NCI-H2029 (cell line): Measurements from ENCODE around the gene GPR17.

Experiments used
- DNase-seq: peaks from one replicate; lab custom pipeline; 2025; lab: John Stamatoyannopoulos, UW

GPR17 gene

GRCh38 chr2:127614731-127615130, 31.2 kb upstream of the GPR17 start:
- no peak for DNase-seq

DNA sequence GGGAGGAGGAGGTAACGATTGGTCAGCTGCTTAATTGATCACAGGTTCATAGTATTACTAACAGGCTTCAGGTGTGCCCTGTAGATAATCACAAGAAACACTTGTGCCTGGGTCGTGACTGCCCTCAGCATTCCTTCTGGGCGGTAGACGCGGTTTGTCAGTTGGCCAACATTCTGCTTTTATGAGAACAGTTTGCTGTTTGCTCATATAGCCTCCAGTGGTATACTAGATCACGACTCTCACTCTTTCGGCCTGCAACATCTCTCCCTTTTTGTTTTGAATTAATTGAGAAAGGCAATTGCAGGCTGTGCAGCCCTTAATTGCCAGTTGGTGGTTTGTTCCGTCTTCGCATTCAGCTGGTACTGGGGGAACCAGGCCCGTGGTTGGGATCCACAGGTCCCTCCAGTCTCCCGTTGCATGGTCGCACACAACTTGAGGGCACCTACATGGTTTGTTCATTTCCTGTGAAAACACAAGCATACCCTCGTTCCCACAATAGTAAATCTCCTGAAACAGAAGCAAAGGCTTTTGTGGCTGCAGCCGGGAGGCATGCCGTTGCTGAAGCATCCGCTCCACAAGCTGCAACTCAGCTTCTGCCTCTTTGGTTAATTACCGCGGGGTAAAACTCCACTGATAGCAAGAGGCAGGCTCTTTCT, 30.3 kb upstream of the GPR17 start:
- no peak for DNase-seq

GRCh38 chr2:127618551-127619202, 27.3 kb upstream of the GPR17 start:
- DNase-seq: no peak

DNA sequence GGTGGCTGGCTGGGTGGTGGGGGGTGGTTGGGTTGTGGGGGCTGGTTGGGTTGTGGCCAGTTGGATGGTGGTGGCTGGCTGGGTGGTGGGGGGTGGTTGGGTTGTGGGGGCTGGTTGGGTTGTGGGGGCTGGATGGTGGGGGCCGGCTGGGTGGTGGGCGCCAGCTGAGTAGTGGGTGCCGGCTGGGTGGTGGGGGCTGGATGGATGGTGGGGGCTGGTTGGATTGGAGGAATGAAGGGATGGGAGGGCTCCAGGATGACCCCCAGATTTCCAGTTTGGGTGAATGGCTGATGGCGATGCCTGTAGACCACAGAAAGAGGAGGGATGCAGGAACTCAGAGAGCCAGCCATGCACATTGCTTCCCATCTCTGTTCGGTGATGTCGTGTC, 26.8 kb upstream of the GPR17 start:
- no peak for DNase-seq

DNA sequence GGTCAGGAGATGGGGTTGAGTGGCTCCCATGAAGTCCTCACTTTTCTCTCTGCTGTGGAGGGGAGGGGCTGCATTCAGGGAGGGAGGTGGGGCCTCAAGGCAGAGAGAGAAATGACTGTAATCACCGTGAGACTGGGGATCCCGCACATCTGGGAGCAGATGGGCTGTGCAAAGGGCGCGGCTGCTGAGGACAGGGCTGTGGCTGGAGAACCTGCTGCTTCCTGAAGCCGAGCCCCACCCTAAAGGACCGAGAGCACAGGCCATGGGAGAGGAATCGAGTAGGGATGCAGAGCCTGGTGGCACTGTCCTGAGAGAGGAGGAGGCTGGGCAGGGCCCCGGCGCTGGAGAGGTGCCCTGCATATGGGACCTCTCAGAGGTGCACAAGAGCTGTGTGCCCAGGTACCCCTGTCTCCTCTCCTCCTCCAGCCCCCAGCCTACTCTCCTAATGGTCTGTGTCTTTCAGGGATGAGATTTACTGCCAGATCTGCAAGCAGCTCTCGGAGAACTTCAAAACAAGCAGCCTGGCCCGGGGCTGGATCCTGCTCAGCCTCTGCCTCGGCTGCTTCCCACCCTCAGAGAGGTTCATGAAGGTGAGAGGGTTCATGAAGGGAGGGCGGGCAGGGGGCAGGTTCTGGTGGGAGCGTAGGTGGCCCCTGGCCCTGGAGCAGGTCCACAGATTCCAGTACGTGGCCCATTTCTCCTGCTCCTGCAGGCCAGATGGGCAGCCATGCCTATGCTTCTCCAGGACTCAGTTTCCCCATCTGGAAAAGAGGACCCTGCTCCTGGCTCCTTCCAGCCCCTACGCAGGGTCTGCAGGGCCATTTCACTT, 25.9 kb upstream of the GPR17 start:
- DNase-seq: no peak

- no peak for DNase-seq
Observed at GRCh38 chr2:127620866-127621265, 25.1 kb upstream of the GPR17 start.

DNA sequence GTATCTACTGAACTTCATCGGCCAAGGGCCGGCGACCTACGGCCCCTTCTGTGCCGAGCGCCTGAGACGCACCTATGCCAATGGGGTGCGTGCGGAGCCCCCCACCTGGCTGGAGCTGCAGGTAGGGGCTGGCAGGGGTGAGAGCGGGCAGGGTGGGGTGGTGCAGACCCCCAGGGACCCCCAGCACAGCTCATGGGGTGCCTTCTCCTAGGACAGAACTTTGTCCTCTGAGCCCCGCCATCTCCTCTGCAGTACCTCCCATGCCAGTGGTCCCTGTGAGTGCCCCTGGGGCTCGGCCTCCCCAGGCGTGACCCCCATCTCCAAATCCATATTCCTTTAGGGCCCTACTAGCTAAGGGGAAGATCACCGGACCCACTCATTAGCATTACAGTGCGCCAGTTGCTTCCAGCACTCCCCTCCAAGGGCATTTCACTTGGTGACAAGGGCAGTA, 23.9 kb upstream of the GPR17 start:
- DNase-seq: no peak

DNA sequence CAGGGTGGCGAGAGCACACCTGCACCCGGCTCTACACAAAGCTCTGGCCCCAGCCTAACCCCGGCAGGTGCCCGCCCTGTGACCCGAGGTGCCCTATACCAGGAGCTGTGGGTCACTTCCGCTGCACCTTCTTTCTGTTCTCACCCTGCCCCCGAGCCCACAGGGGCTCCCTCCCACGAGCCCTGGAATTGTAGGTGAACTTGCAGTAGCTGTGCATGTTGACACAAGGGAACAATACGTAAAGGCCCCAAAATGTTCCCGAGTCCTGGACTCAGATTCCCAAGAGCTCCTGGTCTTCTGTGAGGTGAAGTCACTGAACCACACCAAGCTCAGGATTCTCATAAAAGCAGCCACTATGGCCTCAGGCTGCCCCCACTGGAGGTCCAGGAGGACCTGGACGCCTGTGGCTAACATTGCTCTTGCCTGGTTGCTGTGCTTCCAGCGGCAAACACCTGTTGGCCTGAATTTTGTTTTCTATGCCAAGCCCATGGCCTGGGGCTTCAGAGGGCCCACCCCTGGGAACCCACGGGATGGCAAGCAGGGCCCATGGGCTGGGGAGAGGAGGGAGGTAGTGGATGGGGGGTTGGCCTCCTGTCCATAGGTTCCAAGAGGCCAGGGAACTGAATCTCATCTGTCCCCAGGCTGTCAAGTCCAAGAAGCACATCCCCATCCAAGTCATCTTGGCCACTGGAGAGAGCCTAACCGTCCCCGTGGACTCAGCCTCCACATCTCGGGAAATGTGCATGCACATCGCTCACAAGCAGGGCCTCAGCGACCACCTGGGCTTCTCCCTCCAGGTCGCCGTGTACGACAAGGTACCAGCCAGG, 23.2 kb upstream of the GPR17 start:
- no peak for DNase-seq

GRCh38 chr2:127623388-127624319, 22.3 kb upstream of the GPR17 start:
- DNase-seq: no peak

DNA sequence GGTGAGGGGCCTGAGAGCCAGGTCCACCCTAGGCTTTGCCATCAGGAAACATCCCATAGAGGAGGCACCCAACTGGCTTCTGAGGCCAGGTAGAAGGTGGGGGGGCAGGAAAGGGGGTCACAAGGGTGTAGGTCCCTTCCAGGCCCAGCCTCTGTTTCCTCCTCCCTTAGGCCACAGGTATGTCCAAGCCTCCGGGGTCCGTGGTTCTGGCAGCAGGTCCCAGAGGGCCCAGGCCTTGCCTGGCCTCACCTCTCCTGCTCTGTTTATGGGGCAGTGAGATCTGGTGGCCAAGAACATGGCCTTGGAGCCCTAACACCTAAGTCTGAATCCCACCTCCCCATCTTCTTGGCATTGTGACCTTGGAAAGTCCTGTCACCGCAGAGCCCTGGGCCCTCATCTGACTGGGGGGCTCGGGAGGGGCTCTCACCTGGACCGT, 21.6 kb upstream of the GPR17 start:
- no peak for DNase-seq

DNA sequence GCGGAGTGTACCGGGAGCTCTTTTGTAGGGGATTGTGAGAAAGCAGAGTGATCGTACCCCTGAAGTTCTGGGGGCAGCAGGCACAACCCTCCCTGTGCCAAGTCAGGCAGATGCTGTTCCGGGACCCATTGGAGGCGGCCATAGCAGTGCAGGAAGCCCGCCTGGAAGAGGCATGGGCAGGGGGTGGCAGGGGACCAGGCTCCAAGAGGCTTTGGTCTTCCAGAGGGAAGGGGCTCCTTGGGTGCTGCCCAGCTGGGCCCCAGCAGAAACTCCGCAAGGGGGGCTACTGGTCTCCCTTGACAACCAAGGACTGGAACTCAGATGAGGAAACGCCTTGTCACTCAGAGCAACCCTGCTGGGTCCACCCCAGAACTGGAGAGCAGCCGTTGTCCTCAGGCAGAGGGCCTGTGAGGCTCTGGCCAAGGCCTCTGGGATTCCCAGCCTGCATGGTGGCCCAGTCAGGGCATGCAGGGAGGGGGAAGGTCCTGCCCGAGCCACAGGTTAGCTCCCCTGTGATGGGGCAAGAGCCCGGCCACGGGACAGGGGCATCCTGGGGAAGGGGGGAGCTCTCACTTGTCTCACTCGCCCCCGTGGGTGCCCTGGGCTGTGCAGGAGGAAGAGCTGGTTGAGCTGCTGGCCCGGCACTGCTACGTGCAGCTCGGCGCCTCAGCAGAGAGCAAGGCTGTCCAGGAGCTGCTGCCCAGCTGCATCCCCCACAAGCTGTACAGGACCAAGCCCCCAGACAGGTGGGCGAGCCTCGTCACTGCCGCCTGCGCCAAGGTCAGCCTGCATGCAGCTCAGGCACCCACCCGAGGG, 21.0 kb upstream of the GPR17 start:
- DNase-seq: no peak

DNA sequence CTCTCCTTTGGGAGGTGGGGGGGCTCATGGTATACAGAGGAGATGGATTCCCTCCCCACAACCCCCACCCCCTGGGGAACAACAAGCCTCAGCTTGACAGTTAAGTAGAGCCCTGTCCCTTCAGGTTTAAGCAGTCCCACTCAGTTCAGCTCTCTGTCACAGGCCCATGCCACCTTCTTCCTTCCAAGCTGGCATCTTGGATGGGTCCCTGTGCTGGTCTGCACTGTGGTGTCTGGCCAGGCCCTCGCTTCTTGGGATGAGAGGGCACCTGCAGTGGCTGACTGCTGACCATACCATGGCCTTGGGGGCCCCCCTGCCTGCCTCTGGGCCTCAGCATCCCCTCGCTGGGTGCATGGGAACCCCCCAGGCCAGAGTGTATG, 20.4 kb upstream of the GPR17 start:
- no peak for DNase-seq

GRCh38 chr2:127626175-127626574, 19.8 kb upstream of the GPR17 start:
- DNase-seq: no peak

DNA sequence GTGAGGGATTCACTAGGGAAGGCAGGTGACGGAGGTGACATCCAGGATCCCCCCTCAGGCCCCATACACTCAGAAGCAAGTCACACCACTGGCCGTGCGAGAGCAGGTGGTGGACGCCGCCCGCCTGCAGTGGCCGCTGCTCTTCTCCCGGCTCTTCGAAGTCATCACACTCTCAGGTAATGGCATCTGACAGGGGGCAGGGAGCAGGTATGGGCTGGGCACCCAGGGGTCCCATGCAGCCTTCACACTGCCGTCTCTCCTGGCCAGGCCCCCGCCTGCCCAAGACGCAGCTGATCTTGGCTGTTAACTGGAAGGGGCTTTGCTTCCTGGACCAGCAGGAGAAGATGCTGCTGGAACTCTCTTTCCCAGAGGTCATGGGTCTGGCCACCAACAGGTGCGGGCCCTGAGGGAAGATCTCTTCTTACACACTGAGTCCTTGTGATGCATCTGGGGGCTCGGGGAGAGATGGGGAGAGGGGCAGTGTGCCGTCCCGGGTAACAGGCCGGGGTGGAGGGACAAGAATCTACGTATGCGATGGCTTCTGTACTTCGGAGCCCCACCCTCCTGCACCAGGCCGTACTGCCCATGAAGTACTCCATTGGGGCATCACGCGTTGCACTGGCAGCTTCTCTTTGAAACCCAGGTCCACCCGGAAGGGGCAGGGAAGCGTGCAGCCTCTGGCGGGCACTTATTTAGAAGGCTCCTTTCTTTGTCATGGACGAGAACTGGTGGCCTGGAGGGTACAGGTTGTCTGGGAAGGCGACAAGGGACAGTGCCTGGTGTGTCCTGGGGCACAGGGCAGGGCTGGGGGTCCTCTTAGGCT, 18.8 kb upstream of the GPR17 start:
- no peak for DNase-seq

DNA sequence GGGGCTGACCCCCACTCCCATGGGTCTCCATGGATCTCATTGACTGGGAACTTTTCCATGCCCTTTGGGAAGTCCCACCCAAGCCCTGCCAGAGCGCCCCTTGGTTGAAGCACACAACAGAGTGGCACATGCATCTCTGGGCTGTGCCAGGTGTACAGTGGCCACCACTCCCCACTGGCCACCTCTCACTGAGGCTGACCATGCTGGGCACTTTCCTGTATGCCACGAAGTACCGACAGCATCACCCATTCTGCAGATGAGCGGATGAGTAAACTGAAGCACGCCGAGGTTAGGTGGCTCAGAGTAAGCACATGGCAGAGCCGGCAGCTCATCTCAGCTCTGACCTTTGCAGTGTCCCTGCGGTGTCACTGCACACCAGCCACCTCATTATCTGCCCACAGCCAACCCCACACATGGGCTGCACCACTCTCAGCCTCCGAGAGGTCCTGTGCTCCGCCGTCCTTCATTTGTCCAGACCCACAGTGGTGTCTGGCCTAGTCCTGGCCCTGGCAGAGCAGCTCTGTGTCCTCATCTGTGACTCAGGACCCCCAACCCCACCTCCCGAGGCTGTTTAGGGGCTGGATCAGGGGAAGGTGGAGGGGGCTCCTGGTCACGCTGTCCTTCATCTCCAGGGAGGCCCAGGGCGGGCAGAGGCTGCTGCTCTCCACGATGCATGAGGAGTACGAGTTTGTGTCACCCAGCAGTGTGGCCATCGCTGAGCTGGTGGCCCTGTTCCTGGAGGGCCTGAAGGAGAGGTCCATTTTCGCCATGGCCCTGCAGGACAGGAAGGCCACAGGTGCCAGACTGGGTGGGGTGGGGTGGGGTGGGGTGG, 18.0 kb upstream of the GPR17 start:
- no peak for DNase-seq

DNA sequence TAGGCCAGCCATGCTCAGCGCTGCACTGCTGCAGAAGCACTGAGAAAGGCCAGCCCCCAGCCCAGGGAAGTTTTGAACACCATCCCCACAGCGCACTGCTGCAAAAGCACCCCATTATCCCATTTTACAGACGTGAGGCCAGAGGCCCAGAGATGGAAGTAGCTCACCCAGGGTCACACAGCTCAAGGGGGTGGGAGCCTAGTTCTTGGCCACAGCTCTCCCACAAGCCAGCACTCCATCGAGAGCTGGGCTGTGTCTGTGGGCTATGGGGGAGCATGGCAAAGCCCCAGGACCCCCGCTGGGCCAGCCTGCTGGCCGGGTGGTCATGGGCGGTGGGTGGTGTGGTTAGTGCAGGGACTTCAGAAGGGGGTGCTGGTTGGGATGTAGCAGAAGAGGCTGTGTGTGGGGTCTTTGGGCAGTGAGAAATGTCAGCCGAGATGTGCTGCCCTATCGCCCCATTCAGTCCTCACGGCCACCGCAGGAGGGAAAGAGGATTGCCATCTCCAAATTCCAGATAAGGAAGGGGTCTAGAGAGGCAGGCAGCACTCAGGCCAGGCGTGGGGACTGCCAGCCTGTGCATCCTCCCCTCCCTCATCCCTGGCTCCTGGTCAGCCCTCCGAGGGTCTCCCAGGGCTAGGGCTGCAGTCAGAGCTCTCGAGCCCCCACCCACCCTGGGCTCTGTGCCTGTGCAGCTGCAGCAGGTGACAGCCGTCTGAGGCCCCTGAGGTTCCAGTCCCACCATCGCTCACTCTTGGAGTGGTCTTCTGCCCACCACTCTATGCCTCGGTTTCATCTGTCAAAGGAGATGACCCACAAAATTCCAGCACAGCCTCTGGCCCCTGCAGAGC, 17.0 kb upstream of the GPR17 start:
- no peak for DNase-seq

DNA sequence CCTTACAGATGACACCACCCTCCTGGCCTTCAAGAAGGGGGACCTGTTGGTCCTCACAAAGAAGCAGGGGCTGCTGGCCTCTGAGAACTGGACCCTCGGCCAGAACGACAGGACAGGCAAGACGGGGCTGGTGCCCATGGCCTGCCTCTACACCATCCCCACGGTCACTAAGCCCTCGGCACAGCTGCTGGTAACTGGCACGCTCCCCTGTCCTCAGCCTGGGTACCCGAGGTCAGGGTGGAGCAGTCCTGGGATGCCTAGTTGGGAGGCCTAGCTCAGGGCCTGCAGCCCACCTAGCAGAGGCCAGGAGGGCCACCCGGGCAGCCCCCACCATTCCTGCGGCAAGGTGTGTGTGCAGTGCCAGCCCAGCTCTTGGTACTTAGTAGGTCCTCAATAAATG, 16.3 kb upstream of the GPR17 start:
- DNase-seq: no peak
